Natural killer cell (primary cell): ENCODE data around the gene TIMM10. TPM values are rescaled to one million over a fixed set of nuclear protein-coding genes. Genes with fewer than 3 reads are reported as not detected.

Experiments
- ATAC-seq, 3 donors: fragments of 150-1000 bp in 2 of 3; fragments of 200-7000 bp in 1 of 3; cut with Tn5 transposase; 1 replicate in 1 of 3; 2 replicates in 2 of 3; pipeline ENCODE4 v1.10.0; 2021; ENCODE audit warnings: mild to moderate bottlenecking in 2 of 3, moderate library complexity in 2 of 3
- DNase-seq, 2 donors: peaks; one replicate each; pipeline versions ENCODE4 v3.0.0 to v3.0.0-alpha.2; 2013 to 2021; ENCODE audit warnings: mixed read lengths in 1 of 2
- H3K27ac ChIP-seq: one replicate; pipeline ENCODE4 v1.5.1; 2013; ENCODE audit warnings: mild to moderate bottlenecking, low read length
- H3K27me3 ChIP-seq: one replicate; pipeline ENCODE4 v1.6.1; 2013; ENCODE audit warnings: low read length; ENCODE audit not compliant: control insufficient read depth, insufficient read depth
- H3K36me3 ChIP-seq: one replicate; pipeline ENCODE4 v1.6.1; 2013; ENCODE audit warnings: low read length; ENCODE audit not compliant: control insufficient read depth, insufficient read depth
- H3K4me1 ChIP-seq: one replicate; pipeline ENCODE4 v1.6.1; 2013; ENCODE audit warnings: low read length; ENCODE audit not compliant: control insufficient read depth, insufficient read depth
- H3K4me3 ChIP-seq: one replicate; pipeline ENCODE4 v1.5.1; 2013; ENCODE audit warnings: low read length
- H3K9me3 ChIP-seq: one replicate; pipeline ENCODE4 v1.6.1; 2013; ENCODE audit warnings: low read length; ENCODE audit not compliant: control insufficient read depth, insufficient read depth
- H3K27ac Mint-ChIP-seq, 2 donors: one replicate each; pipeline ENCODE4 v1.8.0; 2022; ENCODE audit warnings: mild to moderate bottlenecking in 2 of 2, mixed read lengths in 2 of 2, moderate library complexity in 1 of 2
- H3K27me3 Mint-ChIP-seq, 2 donors: one replicate each; pipeline ENCODE4 v1.8.0; 2022; ENCODE audit warnings: low read depth in 2 of 2, mixed read lengths in 2 of 2
- H3K36me3 Mint-ChIP-seq: one replicate; pipeline ENCODE4 v1.8.0; 2022; ENCODE audit warnings: mixed read lengths
- H3K4me1 Mint-ChIP-seq, 2 donors: one replicate each; pipeline ENCODE4 v1.8.0; 2022; ENCODE audit warnings: mixed read lengths in 2 of 2
- H3K4me3 Mint-ChIP-seq: one replicate; pipeline ENCODE4 v1.8.0; 2022; ENCODE audit warnings: mild to moderate bottlenecking, moderate library complexity, mixed read lengths
- H3K9me3 Mint-ChIP-seq, 2 donors: one replicate each; pipeline ENCODE4 v1.8.0; 2022; ENCODE audit warnings: mixed read lengths in 2 of 2
- CTCF ChIP-seq: fragments of 200-600 bp; IDR thresholded peaks from one replicate; pipeline ENCODE4 v1.8.0; 2022; ENCODE audit warnings: antibody characterized with exemption
- WGBS: methylation state at CpG from one replicate; pipeline ENCODE4 v1.1.7; 2013; ENCODE audit warnings: missing lambda C conversion rate; ENCODE audit not compliant: insufficient coverage; 5-methylcytosine and 5-hydroxymethylcytosine counted together
- intact Hi-C: fragments of 100-400 bp; cut with micrococcal nuclease; formaldehyde crosslinking; loops from one replicate; pipeline ENCODE4 v1.14.2; 2022
- total RNA-seq, 4 donors: library from RNA; stranded (reverse); fragments of 120-200 nt in 1 of 4; gene quantifications; one replicate each; pipeline versions ENCODE4 v1.2.3 to v1.2.4, GENCODE V29; 2013 to 2022

The TIMM10 gene
- total RNA-seq, 3 donors from 2014 or later (not counting 1 experiment from before 2014, with no cell fraction given) = 15.0 to 18.8 (median 17.1) TPM

- Histone ChIP-seq H3K4me1 (no peaks in the 10 kb centered on the region), H3K9me3 (no peaks in the 10 kb centered on the region), H3K36me3 (no peaks in the 10 kb centered on the region), H3K27me3 (no peaks in the 10 kb centered on the region), H3K4me3 (no peak overlapping the region), H3K27ac (no peak overlapping the region)
- no peak for DNase-seq
- Mint-ChIP-seq H3K27me3 (no peaks in the 10 kb centered on the region), H3K4me3 (no peak overlapping the region), H3K9me3 (no peaks in the 10 kb centered on the region), H3K36me3 (no peaks in the 10 kb centered on the region), H3K27ac (no peak overlapping the region), H3K4me1 (peaks cover 2 to 6% of the 10 kb centered on the region in 2 donors)
- intact Hi-C loops = no loop called here
- 100% methylated on average over 1 of the region's 1 CpG for WGBS
- no peak for ATAC-seq
- no peak for TF ChIP-seq CTCF
These were observed 24.0 kb downstream of the TIMM10 start for GRCh38 chr11:57506522-57506921.

GRCh38 chr11:57504511-57504910, 26.0 kb downstream of the TIMM10 start:
- no peaks in the 10 kb centered on the region for H3K27me3 Mint-ChIP-seq

GRCh38 chr11:57502870-57503269, 27.7 kb downstream of the TIMM10 start:
- DNase-seq (no peak), ATAC-seq (no peak)
- Histone ChIP-seq H3K27me3 (no peaks in the 10 kb centered on the region), H3K27ac (no peak overlapping the region), H3K36me3 (peaks cover 3% of the 10 kb centered on the region), H3K4me1 (no peaks in the 10 kb centered on the region), H3K4me3 (no peak overlapping the region), H3K9me3 (no peaks in the 10 kb centered on the region)
- H3K36me3 Mint-ChIP-seq = no peaks in the 10 kb centered on the region
- no peaks in the 10 kb centered on the region for H3K27me3 Mint-ChIP-seq
- intact Hi-C loops = no loop called here
- H3K4me3 Mint-ChIP-seq = no peak overlapping the region
- H3K4me1 Mint-ChIP-seq = peaks cover 0 to 7% of the 10 kb centered on the region in 2 donors
- H3K27ac Mint-ChIP-seq = no peak overlapping the region
- no peak for TF ChIP-seq CTCF
- H3K9me3 Mint-ChIP-seq = no peaks in the 10 kb centered on the region

More at GRCh38 chr11:57504511-57504910, 26.0 kb downstream of the TIMM10 start:
- ATAC-seq (no peak), DNase-seq (no peak)
- no peaks in the 10 kb centered on the region for H3K36me3 Mint-ChIP-seq
- intact Hi-C loops = no loop called here
- TF ChIP-seq CTCF = no peak
- H3K36me3 ChIP-seq = peaks cover 3% of the 10 kb centered on the region
- H3K27ac ChIP-seq = no peak overlapping the region
- 89% methylated on average over 4 of the region's 4 CpGs for WGBS
- H3K4me3 ChIP-seq = no peak overlapping the region
- no peak overlapping the region for H3K27ac Mint-ChIP-seq
- no peaks in the 10 kb centered on the region for H3K9me3 Mint-ChIP-seq
- H3K9me3 ChIP-seq = no peaks in the 10 kb centered on the region
- H3K4me1 ChIP-seq = no peaks in the 10 kb centered on the region
- H3K27me3 ChIP-seq = no peaks in the 10 kb centered on the region
- H3K4me3 Mint-ChIP-seq = no peak overlapping the region
- H3K4me1 Mint-ChIP-seq = peaks cover 0 to 12% of the 10 kb centered on the region in 2 donors

- Histone ChIP-seq H3K4me3 (no peak overlapping the region), H3K9me3 (no peaks in the 10 kb centered on the region), H3K36me3 (peaks cover 3% of the 10 kb centered on the region), H3K27me3 (no peaks in the 10 kb centered on the region), H3K4me1 (no peaks in the 10 kb centered on the region), H3K27ac (no peak overlapping the region)
- intact Hi-C loops = no loop called here
- DNase-seq = no peak
- no peak for TF ChIP-seq CTCF
- Mint-ChIP-seq H3K27me3 (no peaks in the 10 kb centered on the region), H3K27ac (no peak overlapping the region), H3K4me3 (no peak overlapping the region), H3K9me3 (no peaks in the 10 kb centered on the region), H3K36me3 (no peaks in the 10 kb centered on the region), H3K4me1 (peaks cover 0 to 7% of the 10 kb centered on the region in 2 donors)
- ATAC-seq = no peak
- WGBS = 90% methylated on average over 3 of the region's 3 CpGs
These were observed 28.2 kb downstream of the TIMM10 start for GRCh38 chr11:57502376-57502775.
